OCI-LY3 (cell line): ENCODE data around the gene ADSS2.

ENCODE experiments used
- H2AFZ ChIP-seq: fragments of 200-600, 300-600 bp; shearing (Covaris generic); 2 replicates; pipeline ENCODE4 v1.6.0; 2014; ENCODE audit warnings: antibody characterized with exemption, low read depth, low read length
- H3K27ac ChIP-seq: fragments of 200-600, 300-600 bp; sonication (generic); 2 replicates; pipeline ENCODE4 v1.5.1; 2014; ENCODE audit warnings: mild to moderate bottlenecking, low read length, moderate library complexity, mixed read lengths
- H3K27me3 ChIP-seq: fragments of 200-600, 300-600 bp; sonication (generic); 2 replicates; pipeline ENCODE4 v1.6.1; 2014; ENCODE audit warnings: low read depth, low read length, mixed read lengths
- H3K36me3 ChIP-seq: fragments of 200-600, 300-600 bp; sonication (generic); replicated peaks from 2 replicates; pipeline ENCODE3; 2014; ENCODE audit warnings: low read depth, low read length, mixed read lengths
- H3K4me1 ChIP-seq: fragments of 300-600, 200-600 bp; sonication (generic); 2 replicates; pipeline ENCODE4 v1.6.1; 2014; ENCODE audit warnings: low read length, mixed read lengths
- H3K4me2 ChIP-seq: fragments of 200-600, 300-600 bp; sonication (generic); 2 replicates; pipeline ENCODE4 v1.6.1; 2014; ENCODE audit warnings: low read length, mixed read lengths
- H3K4me3 ChIP-seq: fragments of 300-600, 200-600 bp; sonication (generic); 2 replicates; pipeline ENCODE4 v1.5.1; 2014; ENCODE audit warnings: antibody characterized with exemption, mild to moderate bottlenecking, low read length, moderate library complexity
- H3K79me2 ChIP-seq: fragments of 300-600, 200-600 bp; shearing (Covaris generic); 2 replicates; pipeline ENCODE4 v1.6.1; 2014; ENCODE audit warnings: mild to moderate bottlenecking, low read length, mixed read lengths
- H3K9ac ChIP-seq: fragments of 300-600, 200-600 bp; shearing (Covaris generic); 2 replicates; pipeline ENCODE4 v1.6.0; 2014; ENCODE audit warnings: mild to moderate bottlenecking, low read length, moderate library complexity
- H3K9me3 ChIP-seq: fragments of 200-600, 300-600 bp; shearing (Covaris generic); 2 replicates; pipeline ENCODE4 v1.6.1; 2014; ENCODE audit warnings: low read length, mixed read lengths; ENCODE audit not compliant: insufficient read depth
- H4K20me1 ChIP-seq: fragments of 200-600, 300-600 bp; sonication (generic); 2 replicates; pipeline ENCODE4 v1.6.1; 2016; ENCODE audit warnings: low read length, mixed read lengths; ENCODE audit not compliant: insufficient read depth
- CTCF ChIP-seq: fragments of 200-600, 300-600 bp; sonication (generic); IDR thresholded peaks from 2 replicates; pipeline ENCODE4 v1.5.1; 2014; ENCODE audit warnings: antibody characterized with exemption, low read length, low read depth
- EZH2phosphoT487 ChIP-seq: fragments of 200-600 bp; shearing (Covaris generic); IDR thresholded peaks from 2 replicates; pipeline ENCODE4 v1.6.1; 2018; ENCODE audit warnings: antibody characterized with exemption, mixed run types, low read depth

ADSS2 gene

GRCh38 chr1:244371242-244372141 is 80.2 kb downstream of the ADSS2 start:
- TF ChIP-seq EZH2phosphoT487 (no peak), CTCF (no peak)
- no peaks in the 10 kb centered on the region for H4K20me1 ChIP-seq
- no peak overlapping the region for H3K4me2 ChIP-seq
- no peaks in the 10 kb centered on the region for H3K27me3 ChIP-seq
- no peak overlapping the region for H3K27ac ChIP-seq
- no peak overlapping the region for H3K4me3 ChIP-seq
- H3K9me3 ChIP-seq: no peaks in the 10 kb centered on the region
- H3K9ac ChIP-seq: no peak overlapping the region
- H2AFZ ChIP-seq: no peak overlapping the region
- H3K79me2 ChIP-seq: no peaks in the 10 kb centered on the region
- H3K36me3 ChIP-seq: no peaks in the 10 kb centered on the region
- H3K4me1 ChIP-seq: no peaks in the 10 kb centered on the region

- no peak overlapping the region for H2AFZ ChIP-seq
- no peaks in the 10 kb centered on the region for H3K4me1 ChIP-seq
- TF ChIP-seq CTCF (no peak), EZH2phosphoT487 (no peak)
- no peak overlapping the region for H3K4me3 ChIP-seq
- H3K36me3 ChIP-seq: no peaks in the 10 kb centered on the region
- no peaks in the 10 kb centered on the region for H4K20me1 ChIP-seq
- H3K9me3 ChIP-seq: no peaks in the 10 kb centered on the region
- H3K9ac ChIP-seq: no peak overlapping the region
- H3K27me3 ChIP-seq: no peaks in the 10 kb centered on the region
- no peak overlapping the region for H3K27ac ChIP-seq
- H3K4me2 ChIP-seq: no peak overlapping the region
- H3K79me2 ChIP-seq: no peaks in the 10 kb centered on the region
Observed at GRCh38 chr1:244370060-244370637, 81.6 kb downstream of the ADSS2 start.

- Histone ChIP-seq H3K4me1 (no peaks in the 10 kb centered on the region), H3K9me3 (no peaks in the 10 kb centered on the region), H3K79me2 (no peaks in the 10 kb centered on the region), H3K9ac (no peak overlapping the region), H3K36me3 (no peaks in the 10 kb centered on the region), H3K27ac (no peak overlapping the region), H3K27me3 (no peaks in the 10 kb centered on the region), H2AFZ (no peak overlapping the region), H3K4me2 (no peak overlapping the region), H3K4me3 (no peak overlapping the region), H4K20me1 (no peaks in the 10 kb centered on the region)
- TF ChIP-seq CTCF: no peak
- no peak for TF ChIP-seq EZH2phosphoT487
Observed at GRCh38 chr1:244369256-244370057, 82.3 kb downstream of the ADSS2 start.

- no peak overlapping the region for H3K27ac ChIP-seq
- no peaks in the 10 kb centered on the region for H3K4me1 ChIP-seq
- no peaks in the 10 kb centered on the region for H3K27me3 ChIP-seq
- H2AFZ ChIP-seq: no peak overlapping the region
- no peaks in the 10 kb centered on the region for H3K9me3 ChIP-seq
- no peak overlapping the region for H3K9ac ChIP-seq
- H3K4me2 ChIP-seq: no peak overlapping the region
- no peak overlapping the region for H3K4me3 ChIP-seq
- no peak for TF ChIP-seq CTCF
- TF ChIP-seq EZH2phosphoT487: no peak
- no peaks in the 10 kb centered on the region for H4K20me1 ChIP-seq
- no peaks in the 10 kb centered on the region for H3K36me3 ChIP-seq
- H3K79me2 ChIP-seq: no peaks in the 10 kb centered on the region
Observed at GRCh38 chr1:244368279-244368678, 83.4 kb downstream of the ADSS2 start.
